H9 (cell line): Measurements from ENCODE around the gene RNF183. TPM values are rescaled to one million over a fixed set of nuclear protein-coding genes. Genes with fewer than 3 reads are reported as not detected.

ENCODE experiments used
- DNase-seq: peaks from one replicate; pipeline ENCODE4 v3.0.0-alpha.2; 2017
- H2AFZ ChIP-seq: one replicate; pipeline ENCODE4 v1.6.1; 2013; ENCODE audit warnings: mild to moderate bottlenecking, low read length, control low read depth, moderate library complexity
- H2AK5ac ChIP-seq: 2 replicates; pipeline ENCODE4 v1.6.1; 2013; ENCODE audit warnings: low read length, control low read depth, mixed read lengths; ENCODE audit not compliant: insufficient read length
- H2BK120ac ChIP-seq: one replicate; pipeline ENCODE4 v1.6.1; 2013; ENCODE audit warnings: low read depth, mild to moderate bottlenecking, low read length, control low read depth, inconsistent platforms; ENCODE audit not compliant: poor library complexity, severe bottlenecking
- H2BK12ac ChIP-seq: 2 replicates; pipeline ENCODE4 v1.6.1; 2013; ENCODE audit warnings: low read length, control low read depth, mixed read lengths, low read depth; ENCODE audit not compliant: insufficient read length
- H2BK15ac ChIP-seq: 2 replicates; pipeline ENCODE4 v1.6.1; 2013; ENCODE audit warnings: low read depth, low read length, control low read depth
- H2BK20ac ChIP-seq: one replicate; pipeline ENCODE4 v1.6.1; 2013; ENCODE audit warnings: low read depth, mild to moderate bottlenecking, low read length, control low read depth, inconsistent platforms; ENCODE audit not compliant: poor library complexity, severe bottlenecking
- H2BK5ac ChIP-seq: 2 replicates; pipeline ENCODE4 v1.6.1; 2013; ENCODE audit warnings: low read length, control low read depth, mixed read lengths; ENCODE audit not compliant: insufficient read length
- H3K14ac ChIP-seq: 2 replicates; pipeline ENCODE4 v1.6.1; 2013; ENCODE audit warnings: low read length, control low read depth; ENCODE audit not compliant: insufficient read depth
- H3K18ac ChIP-seq: 2 replicates; pipeline ENCODE4 v1.6.1; 2013; ENCODE audit warnings: low read depth, mild to moderate bottlenecking, mixed read lengths, low read length, control low read depth; ENCODE audit not compliant: insufficient read length
- H3K23ac ChIP-seq: 2 replicates; pipeline ENCODE4 v1.6.1; 2013; ENCODE audit warnings: low read length, control low read depth, mixed read lengths, low read depth; ENCODE audit not compliant: insufficient read length
- H3K23me2 ChIP-seq: 2 replicates; pipeline ENCODE4 v1.6.1; 2013; ENCODE audit warnings: low read depth, mild to moderate bottlenecking, mixed read lengths, low read length, control low read depth; ENCODE audit not compliant: insufficient read length, poor library complexity, severe bottlenecking
- H3K27ac ChIP-seq: 2 replicates; pipeline ENCODE4 v1.5.1; 2013; ENCODE audit warnings: low read length, control low read depth, mixed read lengths, low read depth; ENCODE audit not compliant: insufficient read length
- H3K27me3 ChIP-seq: 2 replicates; pipeline ENCODE4 v1.6.1; 2013; ENCODE audit warnings: low read length, control low read depth, inconsistent platforms; ENCODE audit not compliant: insufficient read depth
- H3K4ac ChIP-seq: 2 replicates; pipeline ENCODE4 v1.6.1; 2013; ENCODE audit warnings: low read depth, mild to moderate bottlenecking, control low read depth, inconsistent platforms, low read length, moderate library complexity
- H3K4me1 ChIP-seq: 2 replicates; pipeline ENCODE4 v1.6.1; 2013; ENCODE audit warnings: low read length, control low read depth, inconsistent platforms; ENCODE audit not compliant: insufficient read depth
- H3K4me2 ChIP-seq: 2 replicates; pipeline ENCODE4 v1.6.1; 2013; ENCODE audit warnings: low read length, control low read depth, mixed read lengths; ENCODE audit not compliant: insufficient read length, insufficient read depth
- H3K56ac ChIP-seq: 2 replicates; pipeline ENCODE4 v1.6.1; 2013; ENCODE audit warnings: low read depth, mild to moderate bottlenecking, mixed read lengths, low read length, control low read depth; ENCODE audit not compliant: insufficient read length
- H3K79me1 ChIP-seq: 2 replicates; pipeline ENCODE4 v1.6.1; 2013; ENCODE audit warnings: low read depth, mild to moderate bottlenecking, moderate library complexity, low read length, control low read depth, inconsistent platforms; ENCODE audit not compliant: insufficient read depth, poor library complexity, severe bottlenecking
- H3K79me2 ChIP-seq: 2 replicates; pipeline ENCODE4 v1.6.1; 2013; ENCODE audit warnings: low read length, control low read depth, inconsistent platforms; ENCODE audit not compliant: insufficient read depth
- H3K9ac ChIP-seq: 2 replicates; pipeline ENCODE4 v1.6.1; 2013; ENCODE audit warnings: low read length, control low read depth, mixed read lengths; ENCODE audit not compliant: insufficient read length; ENCODE audit errors: extremely low read depth
- H3K9me3 ChIP-seq: one replicate; pipeline ENCODE4 v1.6.1; 2013; ENCODE audit warnings: low read depth, low read length, inconsistent platforms; ENCODE audit not compliant: control insufficient read depth
- H3T11ph ChIP-seq: one replicate; pipeline ENCODE4 v1.6.1; 2013; ENCODE audit warnings: mild to moderate bottlenecking, low read length, control low read depth, inconsistent platforms
- H4K20me1 ChIP-seq: one replicate; pipeline ENCODE4 v1.6.1; 2013; ENCODE audit not compliant: control insufficient read depth, insufficient read length, insufficient read depth
- H4K5ac ChIP-seq: 2 replicates; pipeline ENCODE4 v1.6.1; 2013; ENCODE audit warnings: low read depth, mild to moderate bottlenecking, mixed read lengths, low read length, control low read depth; ENCODE audit not compliant: insufficient read length
- H4K8ac ChIP-seq: replicated peaks from 2 replicates; pipeline ENCODE4 v1.6.1; 2013; ENCODE audit warnings: low read length, control low read depth, mixed read lengths, low read depth; ENCODE audit not compliant: insufficient read length
- H4K91ac ChIP-seq: 2 replicates; pipeline ENCODE4 v1.6.1; 2013; ENCODE audit warnings: low read depth, mild to moderate bottlenecking, moderate library complexity, mixed read lengths, low read length, control low read depth; ENCODE audit not compliant: insufficient read length
- H3K27ac Mint-ChIP-seq, 3 experiments: 2 replicates in 2 of 3; 3 replicates in 1 of 3; pipeline ENCODE4 v1.8.0; 2020 to 2021; ENCODE audit warnings: mixed read lengths in 3 of 3, mild to moderate bottlenecking in 1 of 3, moderate library complexity in 1 of 3
- H3K27me3 Mint-ChIP-seq: 2 replicates; pipeline ENCODE4 v1.8.0; 2021; ENCODE audit warnings: low read depth, mild to moderate bottlenecking, moderate library complexity, mixed read lengths
- H3K36me3 Mint-ChIP-seq, 3 experiments: 2 replicates in 2 of 3; 3 replicates in 1 of 3; pipeline ENCODE4 v1.8.0; 2020 to 2021; ENCODE audit warnings: low read depth in 3 of 3, mixed read lengths in 3 of 3; ENCODE audit not compliant: insufficient read depth in 1 of 3
- H3K4me1 Mint-ChIP-seq, 2 experiments: 2 replicates each; pipeline ENCODE4 v1.8.0; 2020; ENCODE audit warnings: mixed read lengths in 2 of 2
- H3K4me3 Mint-ChIP-seq, 2 experiments: 2 replicates in 1 of 2; 3 replicates in 1 of 2; pipeline ENCODE4 v1.8.0; 2020 to 2021; ENCODE audit warnings: mild to moderate bottlenecking in 2 of 2, mixed read lengths in 2 of 2, moderate library complexity in 1 of 2
- H3K9me3 Mint-ChIP-seq, 2 experiments: 2 replicates in 1 of 2; 3 replicates in 1 of 2; pipeline ENCODE4 v1.8.0; 2020; ENCODE audit warnings: mild to moderate bottlenecking in 2 of 2, mixed read lengths in 2 of 2, moderate library complexity in 1 of 2
- WGBS: extraction: QIAGEN DNeasy Blood & Tissue Kit; methylation state at CpG from one replicate; pipeline ENCODE4 v1.1.7; 2013; ENCODE audit warnings: missing lambda C conversion rate, low lambda C conversion rate, mixed read lengths; ENCODE audit not compliant: insufficient read length; ENCODE audit errors: extremely low coverage; 5-methylcytosine and 5-hydroxymethylcytosine counted together
- total RNA-seq: library from RNA; stranded (reverse); gene quantifications from 2 replicates; pipeline ENCODE4 v1.2.1, GENCODE V29; 2021
- TF ChIP-seq, protein P1 (sequence below): fragments of 200-600 bp; sonication (generic); conservative IDR thresholded peaks from 3 replicates; pipeline ENCODE4 v1.8.0; 2021; ENCODE audit warnings: antibody characterized with exemption, mild to moderate bottlenecking

The RNF183 gene
- total RNA-seq, 1 experiment from 2014 or later, result 0.33 TPM

DNA sequence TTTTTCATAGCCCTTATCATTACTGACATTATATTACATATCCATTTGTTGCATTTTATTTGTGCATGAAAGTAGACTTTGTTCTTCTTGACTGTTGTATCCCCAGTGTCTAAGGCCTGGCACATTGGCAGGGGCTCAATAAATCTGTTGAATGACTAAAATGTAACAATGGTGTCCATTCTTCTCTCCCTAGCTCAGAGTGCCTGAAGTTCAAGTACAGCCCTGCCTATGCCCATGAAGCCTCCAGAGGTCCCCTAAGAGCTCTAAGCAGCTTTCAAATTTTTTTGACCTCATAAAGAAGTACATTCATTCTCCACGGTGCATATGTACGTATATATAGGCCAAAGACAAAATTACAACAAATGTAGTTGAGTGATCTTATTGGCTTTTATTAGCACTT is 42.0 kb upstream of the RNF183 start:
- Histone ChIP-seq H3K23me2 (peaks cover 10% of the 10 kb centered on the region), H2BK20ac (no peak overlapping the region), H3K56ac (no peak overlapping the region), H3K4me2 (no peak overlapping the region), H4K91ac (no peak overlapping the region), H2BK120ac (no peak overlapping the region), H2BK12ac (no peak overlapping the region), H4K20me1 (no peaks in the 10 kb centered on the region), H3K79me2 (no peaks in the 10 kb centered on the region), H4K5ac (no peak overlapping the region), H2BK15ac (no peak overlapping the region), H3T11ph (no peak overlapping the region), H3K4ac (no peak overlapping the region), H2BK5ac (no peak overlapping the region), H3K4me1 (no peaks in the 10 kb centered on the region; the same call in 1 of the 2 replicates), H2AK5ac (no peak overlapping the region), H3K9ac (no peak overlapping the region), H2AFZ (no peak overlapping the region), H3K23ac (no peak overlapping the region), H3K18ac (no peak overlapping the region), H3K14ac (no peak overlapping the region), H3K9me3 (no peaks in the 10 kb centered on the region), H3K27me3 (no peaks in the 10 kb centered on the region; the same call in 1 of the 2 replicates), H3K79me1 (no peaks in the 10 kb centered on the region), H4K8ac (no peak overlapping the region), H3K27ac (no peak overlapping the region)
- Mint-ChIP-seq H3K27me3 (peaks cover 54% of the 10 kb centered on the region), H3K9me3 (no peaks in the 10 kb centered on the region; a peak in 1 of 5 replicates), H3K4me1 (peaks cover 8 to 9% of the 10 kb centered on the region in 2 experiments), H3K36me3 (no peaks in the 10 kb centered on the region), H3K4me3 (no peak overlapping the region), H3K27ac (no peak overlapping the region)
- TF ChIP-seq, protein P1, sequence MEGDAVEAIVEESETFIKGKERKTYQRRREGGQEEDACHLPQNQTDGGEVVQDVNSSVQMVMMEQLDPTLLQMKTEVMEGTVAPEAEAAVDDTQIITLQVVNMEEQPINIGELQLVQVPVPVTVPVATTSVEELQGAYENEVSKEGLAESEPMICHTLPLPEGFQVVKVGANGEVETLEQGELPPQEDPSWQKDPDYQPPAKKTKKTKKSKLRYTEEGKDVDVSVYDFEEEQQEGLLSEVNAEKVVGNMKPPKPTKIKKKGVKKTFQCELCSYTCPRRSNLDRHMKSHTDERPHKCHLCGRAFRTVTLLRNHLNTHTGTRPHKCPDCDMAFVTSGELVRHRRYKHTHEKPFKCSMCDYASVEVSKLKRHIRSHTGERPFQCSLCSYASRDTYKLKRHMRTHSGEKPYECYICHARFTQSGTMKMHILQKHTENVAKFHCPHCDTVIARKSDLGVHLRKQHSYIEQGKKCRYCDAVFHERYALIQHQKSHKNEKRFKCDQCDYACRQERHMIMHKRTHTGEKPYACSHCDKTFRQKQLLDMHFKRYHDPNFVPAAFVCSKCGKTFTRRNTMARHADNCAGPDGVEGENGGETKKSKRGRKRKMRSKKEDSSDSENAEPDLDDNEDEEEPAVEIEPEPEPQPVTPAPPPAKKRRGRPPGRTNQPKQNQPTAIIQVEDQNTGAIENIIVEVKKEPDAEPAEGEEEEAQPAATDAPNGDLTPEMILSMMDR, result no peak
- WGBS, result no CpG with 5 or more reads among the region's 2 CpGs
- DNase-seq, result no peak
